Tibial nerve (tissue), 4 donors: ENCODE measurements around the gene KIAA0319L.

Experiments
- EP300 ChIP-seq, 2 donors: sonication (generic); formaldehyde crosslinking; IDR thresholded peaks; one replicate each; pipeline ENCODE4 v1.6.1; 2017; ENCODE audit warnings: antibody characterized with exemption in 2 of 2, mild to moderate bottlenecking in 1 of 2
- POLR2A ChIP-seq, 2 donors: fragments of 450-650 bp; IDR thresholded peaks; one replicate each; pipeline ENCODE4 v1.6.1; 2017; ENCODE audit warnings: antibody characterized with exemption in 2 of 2, mild to moderate bottlenecking in 2 of 2, moderate library complexity in 2 of 2
- TF ChIP-seq, protein P1 (sequence below), 5 experiments: fragments of 200-600 bp in 3 of 5; fragments of 450-650 bp in 2 of 5; sonication (generic) in 3 of 5; IDR thresholded peaks; one replicate each; pipeline ENCODE4 v1.5.1; 2016 to 2019; ENCODE audit warnings: antibody characterized with exemption in 5 of 5, mild to moderate bottlenecking in 3 of 5, moderate library complexity in 2 of 5

- TF ChIP-seq, protein P1, sequence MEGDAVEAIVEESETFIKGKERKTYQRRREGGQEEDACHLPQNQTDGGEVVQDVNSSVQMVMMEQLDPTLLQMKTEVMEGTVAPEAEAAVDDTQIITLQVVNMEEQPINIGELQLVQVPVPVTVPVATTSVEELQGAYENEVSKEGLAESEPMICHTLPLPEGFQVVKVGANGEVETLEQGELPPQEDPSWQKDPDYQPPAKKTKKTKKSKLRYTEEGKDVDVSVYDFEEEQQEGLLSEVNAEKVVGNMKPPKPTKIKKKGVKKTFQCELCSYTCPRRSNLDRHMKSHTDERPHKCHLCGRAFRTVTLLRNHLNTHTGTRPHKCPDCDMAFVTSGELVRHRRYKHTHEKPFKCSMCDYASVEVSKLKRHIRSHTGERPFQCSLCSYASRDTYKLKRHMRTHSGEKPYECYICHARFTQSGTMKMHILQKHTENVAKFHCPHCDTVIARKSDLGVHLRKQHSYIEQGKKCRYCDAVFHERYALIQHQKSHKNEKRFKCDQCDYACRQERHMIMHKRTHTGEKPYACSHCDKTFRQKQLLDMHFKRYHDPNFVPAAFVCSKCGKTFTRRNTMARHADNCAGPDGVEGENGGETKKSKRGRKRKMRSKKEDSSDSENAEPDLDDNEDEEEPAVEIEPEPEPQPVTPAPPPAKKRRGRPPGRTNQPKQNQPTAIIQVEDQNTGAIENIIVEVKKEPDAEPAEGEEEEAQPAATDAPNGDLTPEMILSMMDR (IDR thresholded peaks at IDR 0.05) = no peak
- TF ChIP-seq EP300 (IDR thresholded peaks at IDR 0.05) (no peak), POLR2A (IDR thresholded peaks at IDR 0.05) (no peak)
Measured at GRCh38 chr1:35524106-35524505, 33.1 kb downstream of the KIAA0319L start.
